ENCODE results near the gene SOX2. TPM values are rescaled to one million over a fixed set of nuclear protein-coding genes. Genes with fewer than 3 reads are reported as not detected.

SOX2 gene
- total RNA-seq, 1 experiment from 2014 or later = 307 TPM

- DNase-seq = no peak
- peak overlapping the region; percentile 76 for H3K9ac ChIP-seq (ENCODE audit: extremely low read depth, insufficient read length, low read length)
- peaks cover 33 to 78% (median 69%) of the 10 kb centered on the region in 3 experiments for H3K36me3 Mint-ChIP-seq (ENCODE audit: insufficient read depth in 1 of 3, low read depth in 3 of 3)
- H3K9me3 ChIP-seq (ENCODE audit: control insufficient read depth, low read depth, low read length) = no peaks in the 10 kb centered on the region
- H3K4me3 Mint-ChIP-seq = no peak overlapping the region; a peak in 3 of 5 replicates
- peaks cover 7 to 10% of the 10 kb centered on the region in 2 experiments; a peak in 4 of 5 replicates for H3K9me3 Mint-ChIP-seq
- no peaks in the 10 kb centered on the region; the same call in 1 of the 2 replicates for H3K27me3 Mint-ChIP-seq (ENCODE audit: low read depth)
- no peak overlapping the region for H3T11ph ChIP-seq (ENCODE audit: low read length)
- H3K27ac Mint-ChIP-seq = peak overlapping the region; percentile 97 to 100 (median 100)
- no peaks in the 10 kb centered on the region for H3K27me3 ChIP-seq (ENCODE audit: insufficient read depth, low read length)
- peak overlapping the region; percentile 98 for H3K27ac ChIP-seq (ENCODE audit: insufficient read length, low read depth, low read length)
- peak overlapping the region; percentile 36 for H2BK5ac ChIP-seq (ENCODE audit: insufficient read length, low read length)
- no peak overlapping the region for H4K8ac ChIP-seq (replicated peaks; ENCODE audit: insufficient read length, low read depth, low read length)
- H2BK120ac ChIP-seq (ENCODE audit: low read depth, low read length, poor library complexity, severe bottlenecking) = no peak overlapping the region
- no peak overlapping the region for H2AFZ ChIP-seq (ENCODE audit: low read length)
- peak overlapping the region; percentile 54; the same call in 1 of the 2 replicates for H3K14ac ChIP-seq (ENCODE audit: insufficient read depth, low read length)
- peaks cover 34% of the 10 kb centered on the region; the same call in 1 of the 2 replicates for H3K79me2 ChIP-seq (ENCODE audit: insufficient read depth, low read length)
- H4K20me1 ChIP-seq (ENCODE audit: control insufficient read depth, insufficient read depth, insufficient read length) = peaks cover 3% of the 10 kb centered on the region
- H3K23me2 ChIP-seq (ENCODE audit: insufficient read length, low read depth, low read length, poor library complexity, severe bottlenecking) = peaks cover 7% of the 10 kb centered on the region
- H4K5ac ChIP-seq (ENCODE audit: insufficient read length, low read depth, low read length) = no peak overlapping the region
- peak overlapping the region; percentile 80 for H3K4me2 ChIP-seq (ENCODE audit: insufficient read depth, insufficient read length, low read length)
- H2BK20ac ChIP-seq (ENCODE audit: low read depth, low read length, poor library complexity, severe bottlenecking) = no peak overlapping the region
- TF ChIP-seq CTCF (conservative IDR thresholded peaks at IDR 0.05) = no peak
- peaks cover 42 to 43% of the 10 kb centered on the region in 2 experiments for H3K4me1 Mint-ChIP-seq
- no peak overlapping the region for H3K23ac ChIP-seq (ENCODE audit: insufficient read length, low read depth, low read length)
- H3K4me1 ChIP-seq (ENCODE audit: insufficient read depth, low read length) = peaks cover 5% of the 10 kb centered on the region; the same call in 1 of the 2 replicates
- no peak overlapping the region for H2AK5ac ChIP-seq (ENCODE audit: insufficient read length, low read length)
- no peaks in the 10 kb centered on the region for H3K79me1 ChIP-seq (ENCODE audit: insufficient read depth, low read depth, low read length, poor library complexity, severe bottlenecking)
- WGBS (ENCODE audit: extremely low coverage, insufficient read length, low lambda C conversion rate) = no CpG with 5 or more reads among the region's 15 CpGs
- no peak overlapping the region for H3K56ac ChIP-seq (ENCODE audit: insufficient read length, low read depth, low read length)
- peak overlapping the region; percentile 26 for H2BK12ac ChIP-seq (ENCODE audit: insufficient read length, low read depth, low read length)
- no peak overlapping the region for H3K4ac ChIP-seq (ENCODE audit: low read depth, low read length)
- H4K91ac ChIP-seq (ENCODE audit: insufficient read length, low read depth, low read length) = no peak overlapping the region
- H2BK15ac ChIP-seq (ENCODE audit: low read depth, low read length) = no peak overlapping the region
- H3K18ac ChIP-seq (ENCODE audit: insufficient read length, low read depth, low read length) = peak overlapping the region; percentile 87
These were observed 4.0 kb downstream of the SOX2 start for GRCh38 chr3:181715571-181716340.

Data from H9 (cell line).